Chondrocyte (in vitro differentiated cells): ENCODE data around the gene ZNF396. TPM values are rescaled to one million over a fixed set of nuclear protein-coding genes. Genes with fewer than 3 reads are reported as not detected.
A peak's percentile ranks its signal among the peaks of the same experiment; 100 is the strongest.

Experiments used
- DNase-seq: peaks from one replicate; pipeline ENCODE4 v3.0.0; 2021; ENCODE audit warnings: mixed read lengths, low spot score
- H3K27ac Mint-ChIP-seq: one replicate; pipeline ENCODE4 v1.8.0; 2021; ENCODE audit warnings: mild to moderate bottlenecking, moderate library complexity, mixed read lengths; ENCODE audit not compliant: unreplicated experiment
- H3K27me3 Mint-ChIP-seq: 2 replicates; pipeline ENCODE4 v1.8.0; 2021; ENCODE audit warnings: low read depth, mixed read lengths
- H3K36me3 Mint-ChIP-seq: 2 replicates; pipeline ENCODE4 v1.8.0; 2021; ENCODE audit warnings: low read depth, mixed read lengths
- H3K4me1 Mint-ChIP-seq: 2 replicates; pipeline ENCODE4 v1.8.0; 2021; ENCODE audit warnings: low read depth, mild to moderate bottlenecking, mixed read lengths
- H3K4me3 Mint-ChIP-seq: one replicate; pipeline ENCODE4 v1.8.0; 2021; ENCODE audit warnings: mild to moderate bottlenecking, moderate library complexity, mixed read lengths; ENCODE audit not compliant: unreplicated experiment
- H3K9me3 Mint-ChIP-seq: 2 replicates; pipeline ENCODE4 v1.8.0; 2021; ENCODE audit warnings: low read depth, mixed read lengths
- long read RNA-seq: library from polyadenylated mRNA; stranded (forward); transcript quantifications from one replicate; pipeline ENCODE4 v2.0.0, GENCODE V29; 2021
- total RNA-seq: library from RNA; stranded (reverse); gene quantifications from 3 replicates; pipeline ENCODE4 v1.2.1, GENCODE V29; 2021
- TF ChIP-seq, protein P1 (sequence below): fragments of 200-600 bp; sonication (generic); IDR thresholded peaks from 2 replicates; pipeline ENCODE4 v1.5.0; 2021; ENCODE audit warnings: antibody characterized with exemption, mild to moderate bottlenecking, moderate library complexity

ZNF396 gene
- total RNA-seq, result 1.4 to 1.5 TPM (median 1.4 TPM) in 3 replicates
- long read RNA-seq, partial matches to known transcripts, result 0 of 3 reads
- long read RNA-seq, other reads (novel, unspliced or antisense), result 0 of 3 reads

DNA sequence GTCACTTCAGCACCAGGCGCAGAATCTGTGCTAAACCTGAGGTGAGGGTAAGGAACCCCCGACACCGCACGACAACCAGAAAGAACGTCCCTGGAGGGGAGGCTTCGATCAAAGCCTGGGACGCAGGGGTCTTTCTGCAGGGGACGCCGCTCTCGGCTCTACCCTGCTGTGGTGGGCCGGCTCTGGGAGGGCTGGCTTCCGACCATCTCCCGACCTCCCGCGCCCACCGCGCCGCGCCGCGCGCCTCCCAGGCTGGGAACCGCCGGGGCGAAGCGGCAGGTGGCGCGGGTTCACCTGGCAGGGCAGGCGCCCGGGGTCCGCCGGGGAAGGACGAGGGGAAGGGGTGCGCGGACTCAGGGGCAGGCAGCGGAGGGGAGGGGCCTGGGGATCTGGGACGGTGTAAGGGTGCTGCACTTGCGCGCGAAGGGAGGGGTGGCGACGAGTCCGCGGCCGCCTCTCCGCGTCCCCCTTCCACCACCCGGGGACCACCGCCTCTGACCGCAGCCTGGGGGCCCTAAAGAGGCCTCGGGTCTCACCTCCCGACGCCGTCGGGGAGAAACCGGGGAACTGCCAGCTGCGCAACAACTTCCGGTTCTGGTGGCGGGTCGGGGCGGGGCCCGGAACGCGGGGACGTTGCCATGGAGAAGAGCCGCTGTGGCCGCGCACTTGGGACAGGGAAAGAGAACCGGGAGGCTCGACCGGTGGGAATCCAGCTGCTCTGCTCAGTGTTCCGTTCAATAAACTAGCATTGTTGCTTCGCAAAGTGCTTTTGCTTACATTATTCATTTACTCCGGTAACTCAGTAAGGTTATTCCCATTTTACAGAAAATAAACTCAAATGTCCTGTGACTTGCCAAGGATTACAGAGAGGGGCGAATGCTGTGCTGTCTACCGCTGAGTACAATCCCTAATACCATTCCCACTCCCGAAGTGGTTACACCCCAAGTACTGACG, at the start of gene ZNF396:
Gene ZNF396, minus strand, starts transcription at position 596 of the 954 bp plus-strand sequence. CDS start 3,045 bp downstream, outside the sequence.
- no peaks in the 10 kb centered on the region for H3K9me3 Mint-ChIP-seq
- no peaks in the 10 kb centered on the region for H3K27me3 Mint-ChIP-seq
- DNase-seq, result peak; percentile 91
- peak within 1 kb of the TSS; percentile 70 for H3K4me3 Mint-ChIP-seq
- H3K27ac Mint-ChIP-seq, result no peak within 1 kb of the TSS
- H3K36me3 Mint-ChIP-seq, result peaks cover 2% of the 10 kb centered on the region
- peaks cover 16% of the 10 kb centered on the region for H3K4me1 Mint-ChIP-seq
- TF ChIP-seq, protein P1, sequence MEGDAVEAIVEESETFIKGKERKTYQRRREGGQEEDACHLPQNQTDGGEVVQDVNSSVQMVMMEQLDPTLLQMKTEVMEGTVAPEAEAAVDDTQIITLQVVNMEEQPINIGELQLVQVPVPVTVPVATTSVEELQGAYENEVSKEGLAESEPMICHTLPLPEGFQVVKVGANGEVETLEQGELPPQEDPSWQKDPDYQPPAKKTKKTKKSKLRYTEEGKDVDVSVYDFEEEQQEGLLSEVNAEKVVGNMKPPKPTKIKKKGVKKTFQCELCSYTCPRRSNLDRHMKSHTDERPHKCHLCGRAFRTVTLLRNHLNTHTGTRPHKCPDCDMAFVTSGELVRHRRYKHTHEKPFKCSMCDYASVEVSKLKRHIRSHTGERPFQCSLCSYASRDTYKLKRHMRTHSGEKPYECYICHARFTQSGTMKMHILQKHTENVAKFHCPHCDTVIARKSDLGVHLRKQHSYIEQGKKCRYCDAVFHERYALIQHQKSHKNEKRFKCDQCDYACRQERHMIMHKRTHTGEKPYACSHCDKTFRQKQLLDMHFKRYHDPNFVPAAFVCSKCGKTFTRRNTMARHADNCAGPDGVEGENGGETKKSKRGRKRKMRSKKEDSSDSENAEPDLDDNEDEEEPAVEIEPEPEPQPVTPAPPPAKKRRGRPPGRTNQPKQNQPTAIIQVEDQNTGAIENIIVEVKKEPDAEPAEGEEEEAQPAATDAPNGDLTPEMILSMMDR, result peak; percentile 30

DNA sequence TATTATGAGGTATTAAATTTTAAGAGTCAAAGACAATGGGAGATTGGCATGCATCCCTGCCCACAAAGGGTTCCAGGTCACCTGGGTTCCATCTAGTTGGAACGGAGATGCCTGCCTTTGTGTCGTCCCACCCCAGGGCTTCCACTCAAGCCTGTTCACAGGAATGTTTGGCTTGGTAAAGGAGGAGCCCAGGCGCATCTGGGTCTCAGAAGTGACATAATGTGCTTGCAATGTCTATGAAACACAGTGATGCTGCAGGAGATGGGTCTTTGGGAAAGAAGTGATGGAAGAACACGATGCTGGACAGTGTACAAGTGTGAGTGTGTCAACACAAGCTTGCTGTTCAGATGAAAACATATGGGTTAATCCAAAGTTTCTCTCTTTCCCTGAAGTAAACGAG, 49.6 kb upstream of the ZNF396 start:
- Mint-ChIP-seq H3K4me3 (no peak overlapping the region), H3K36me3 (no peaks in the 10 kb centered on the region), H3K27ac (no peak overlapping the region), H3K9me3 (no peaks in the 10 kb centered on the region), H3K27me3 (no peaks in the 10 kb centered on the region), H3K4me1 (peaks cover 3% of the 10 kb centered on the region)
- TF ChIP-seq, protein P1, result no peak
- DNase-seq, result no peak

DNA sequence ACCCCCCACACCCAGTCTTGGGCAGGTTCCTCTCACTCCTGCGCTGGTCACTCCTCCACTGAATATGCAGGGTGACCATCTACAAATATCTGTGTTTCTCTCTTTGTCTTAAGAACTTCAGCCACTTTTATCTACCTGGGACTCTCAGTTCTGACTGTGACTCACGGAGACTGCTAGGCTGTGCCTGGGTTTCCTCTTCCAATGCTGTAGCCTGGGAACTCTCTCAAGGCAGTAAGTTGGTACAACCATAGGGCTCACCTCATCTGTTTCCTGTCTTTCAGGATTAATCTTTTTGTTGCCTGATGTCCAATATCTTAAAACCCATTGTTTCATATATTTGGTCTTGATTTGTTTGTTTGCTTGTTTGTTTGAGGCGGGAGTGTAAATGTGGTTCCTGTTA, 47.2 kb upstream of the ZNF396 start:
- H3K36me3 Mint-ChIP-seq, result no peaks in the 10 kb centered on the region
- H3K9me3 Mint-ChIP-seq, result no peaks in the 10 kb centered on the region
- no peak for DNase-seq
- no peak overlapping the region for H3K4me3 Mint-ChIP-seq
- no peak overlapping the region for H3K27ac Mint-ChIP-seq
- H3K27me3 Mint-ChIP-seq, result no peaks in the 10 kb centered on the region
- H3K4me1 Mint-ChIP-seq, result no peaks in the 10 kb centered on the region
- TF ChIP-seq, protein P1, result no peak

DNA sequence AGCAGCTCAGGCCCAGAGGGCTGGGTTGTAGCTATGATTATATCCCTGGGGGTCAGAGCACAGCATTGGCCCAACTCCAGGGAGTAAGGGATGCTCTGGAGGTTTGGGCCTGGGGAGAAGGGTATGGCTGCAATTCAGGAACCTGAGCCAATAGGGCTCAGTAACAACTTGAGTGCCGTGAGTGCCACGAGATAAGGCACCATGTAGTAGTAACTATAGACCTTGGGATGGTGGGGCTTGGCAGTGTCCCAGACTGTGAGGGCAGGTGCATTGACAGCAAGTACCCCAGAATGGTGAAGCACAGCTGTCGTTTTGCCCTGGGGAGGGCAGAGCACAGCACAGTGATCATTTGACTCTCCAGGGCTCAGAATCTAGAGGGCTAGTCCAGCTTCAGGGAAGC, 45.1 kb upstream of the ZNF396 start:
- Mint-ChIP-seq H3K9me3 (peaks cover 16% of the 10 kb centered on the region), H3K27ac (no peak overlapping the region), H3K4me1 (no peaks in the 10 kb centered on the region), H3K27me3 (no peaks in the 10 kb centered on the region), H3K4me3 (no peak overlapping the region), H3K36me3 (peaks cover 7% of the 10 kb centered on the region)
- TF ChIP-seq, protein P1, result no peak
- no peak for DNase-seq

DNA sequence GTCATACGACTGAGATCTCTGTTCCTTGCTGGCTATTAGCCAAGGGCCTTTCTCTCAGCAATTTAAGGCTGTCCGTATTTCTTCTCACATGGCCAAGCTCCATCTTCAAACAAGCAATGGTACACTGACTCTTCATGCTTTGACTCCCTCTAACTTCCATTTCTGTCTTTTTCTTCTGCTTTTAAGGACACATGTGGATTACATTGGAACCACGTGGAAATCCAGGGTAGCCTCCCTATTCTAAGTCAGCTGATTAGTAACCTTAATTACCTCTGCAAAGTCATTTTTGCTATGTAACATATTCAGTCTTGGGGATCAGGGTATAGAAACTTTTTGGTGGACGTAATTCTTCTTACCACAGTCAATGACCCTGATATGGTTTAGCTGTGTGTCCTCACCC, 41.5 kb upstream of the ZNF396 start:
- TF ChIP-seq, protein P1, result no peak
- no peak overlapping the region for H3K27ac Mint-ChIP-seq
- DNase-seq, result no peak
- H3K27me3 Mint-ChIP-seq, result no peaks in the 10 kb centered on the region
- H3K9me3 Mint-ChIP-seq, result peaks cover 19% of the 10 kb centered on the region
- H3K4me3 Mint-ChIP-seq, result no peak overlapping the region
- peaks cover 8% of the 10 kb centered on the region for H3K4me1 Mint-ChIP-seq
- peaks cover 9% of the 10 kb centered on the region for H3K36me3 Mint-ChIP-seq
